Body of pancreas (tissue), 4 donors: ENCODE data around the gene C21orf91. TPM values are rescaled to one million over a fixed set of nuclear protein-coding genes. Genes with fewer than 3 reads are reported as not detected.

Experiments used
- ATAC-seq: fragments of 150-250 bp; one replicate; pipeline ENCODE4 v1.9.1; 2016
- DNase-seq, 4 donors: peaks; one replicate each; pipeline ENCODE4 v3.0.0-alpha.2; 2019
- H3K27ac ChIP-seq, 4 donors: fragments of 200-600 bp; sonication (generic); 1 replicate in 3 of 4; 2 replicates in 1 of 4; pipeline versions ENCODE4 v1.5.1 to v1.6.1; 2016 to 2019; ENCODE audit warnings: mild to moderate bottlenecking in 1 of 4, mixed read lengths in 1 of 4, moderate library complexity in 1 of 4
- H3K27me3 ChIP-seq, 2 donors: fragments of 200-600 bp; sonication (generic); one replicate each; pipeline ENCODE4 v1.6.0; 2016; ENCODE audit warnings: mild to moderate bottlenecking in 1 of 2
- H3K36me3 ChIP-seq, 2 donors: fragments of 200-600 bp; sonication (generic); replicated peaks in 1 of 2; 2 replicates each; pipeline ENCODE4 v1.5.1; 2016; ENCODE audit warnings: low read depth in 2 of 2; ENCODE audit not compliant: insufficient read depth in 1 of 2
- H3K4me1 ChIP-seq: fragments of 200-600 bp; sonication (generic); one replicate; pipeline ENCODE4 v1.6.0; 2016
- H3K4me3 ChIP-seq, 2 donors: fragments of 200-600 bp; sonication (generic); 1 replicate in 1 of 2; 2 replicates in 1 of 2; pipeline ENCODE4 v1.5.1; 2016 to 2019
- H3K9me3 ChIP-seq, 3 donors: fragments of 200-600 bp; sonication (generic); 1 replicate in 2 of 3; 2 replicates in 1 of 3; pipeline ENCODE4 v1.5.1; 2016
- POLR2A ChIP-seq, 3 donors: fragments of 450-650 bp; IDR thresholded peaks; one replicate each; pipeline ENCODE4 v1.6.1; 2016; ENCODE audit warnings: antibody characterized with exemption in 3 of 3, mild to moderate bottlenecking in 2 of 3
- WGBS, 2 donors: methylation state at CpG; one replicate each; pipeline ENCODE4 v1.1.5; 2017; 5-methylcytosine and 5-hydroxymethylcytosine counted together
- intact Hi-C: fragments of 100-400 bp; cut with DNase I; formaldehyde crosslinking; loops from one replicate; pipeline ENCODE4 v1.15.1; 2023
- total RNA-seq, 2 donors: library from RNA; depleted of rRNA; stranded (reverse); fragments of >200 nt; gene quantifications; one replicate each; pipeline ENCODE4 v1.1.0, GENCODE V29; 2016
- TF ChIP-seq, protein P1 (sequence below), 7 experiments: fragments of 450-650 bp in 4 of 7; fragments of 200-600 bp in 3 of 7; sonication (generic) in 3 of 7; IDR thresholded peaks; one replicate each; pipeline ENCODE4 v1.5.1; 2016 to 2019; ENCODE audit warnings: antibody characterized with exemption in 7 of 7

Gene C21orf91
- total RNA-seq, 2 donors from 2014 or later: 2.0 to 7.0 TPM

DNA sequence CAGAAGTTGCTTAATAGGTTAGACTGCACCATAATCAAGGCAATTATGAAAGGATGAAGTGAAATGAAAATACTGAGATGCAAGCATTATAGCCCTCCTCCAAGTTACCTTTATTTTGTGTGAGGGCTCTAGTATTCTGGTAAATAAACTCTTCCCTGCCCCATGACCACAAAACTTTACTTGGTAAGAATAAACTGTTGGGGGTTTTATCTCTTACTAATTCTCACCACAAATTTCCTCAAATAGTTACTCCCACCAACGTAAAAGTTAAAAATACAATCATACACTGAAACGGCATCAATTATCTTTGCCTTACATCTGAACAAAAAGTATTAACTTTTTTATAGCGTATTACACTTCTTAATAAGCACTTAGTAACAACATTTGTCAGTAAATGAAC lies 29.5 kb downstream of the C21orf91 start:
- no peak for ATAC-seq
- peaks cover 0 to 4% of the 10 kb centered on the region in 2 donors for H3K36me3 ChIP-seq
- no peak overlapping the region for H3K4me3 ChIP-seq
- no peaks in the 10 kb centered on the region for H3K27me3 ChIP-seq
- H3K27ac ChIP-seq: no peak overlapping the region
- TF ChIP-seq, protein P1, sequence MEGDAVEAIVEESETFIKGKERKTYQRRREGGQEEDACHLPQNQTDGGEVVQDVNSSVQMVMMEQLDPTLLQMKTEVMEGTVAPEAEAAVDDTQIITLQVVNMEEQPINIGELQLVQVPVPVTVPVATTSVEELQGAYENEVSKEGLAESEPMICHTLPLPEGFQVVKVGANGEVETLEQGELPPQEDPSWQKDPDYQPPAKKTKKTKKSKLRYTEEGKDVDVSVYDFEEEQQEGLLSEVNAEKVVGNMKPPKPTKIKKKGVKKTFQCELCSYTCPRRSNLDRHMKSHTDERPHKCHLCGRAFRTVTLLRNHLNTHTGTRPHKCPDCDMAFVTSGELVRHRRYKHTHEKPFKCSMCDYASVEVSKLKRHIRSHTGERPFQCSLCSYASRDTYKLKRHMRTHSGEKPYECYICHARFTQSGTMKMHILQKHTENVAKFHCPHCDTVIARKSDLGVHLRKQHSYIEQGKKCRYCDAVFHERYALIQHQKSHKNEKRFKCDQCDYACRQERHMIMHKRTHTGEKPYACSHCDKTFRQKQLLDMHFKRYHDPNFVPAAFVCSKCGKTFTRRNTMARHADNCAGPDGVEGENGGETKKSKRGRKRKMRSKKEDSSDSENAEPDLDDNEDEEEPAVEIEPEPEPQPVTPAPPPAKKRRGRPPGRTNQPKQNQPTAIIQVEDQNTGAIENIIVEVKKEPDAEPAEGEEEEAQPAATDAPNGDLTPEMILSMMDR (IDR thresholded peaks at IDR 0.05): no peak
- no peak for TF ChIP-seq POLR2A (IDR thresholded peaks at IDR 0.05)
- H3K4me1 ChIP-seq: no peaks in the 10 kb centered on the region
- WGBS, 2 donors: 75 to 90% methylated on average over 3 of the region's 3 CpGs
- intact Hi-C loops: no loop called here
- DNase-seq: no peak
- no peaks in the 10 kb centered on the region for H3K9me3 ChIP-seq

DNA sequence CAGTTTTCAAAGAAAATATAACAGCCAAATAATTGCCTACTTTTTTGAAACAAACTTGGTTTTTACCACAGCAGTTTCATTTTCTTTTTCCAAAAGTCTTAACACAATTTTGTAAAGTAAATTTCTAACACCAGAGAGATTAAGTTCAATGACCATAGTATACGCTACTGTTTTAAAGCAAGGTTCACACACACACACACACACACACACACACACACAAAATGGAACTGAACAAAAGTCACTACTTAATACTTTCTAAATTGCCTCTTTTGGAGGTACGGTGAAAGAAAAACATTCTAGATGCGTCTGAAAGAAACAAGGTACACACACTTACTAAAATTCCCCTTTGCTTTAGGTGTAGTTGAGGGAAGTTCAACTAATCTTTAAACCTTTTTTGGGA lies 30.1 kb downstream of the C21orf91 start:
- H3K27ac ChIP-seq: no peak overlapping the region
- no peaks in the 10 kb centered on the region for H3K9me3 ChIP-seq
- DNase-seq (no peak), ATAC-seq (no peak)
- H3K36me3 ChIP-seq: peaks cover 0 to 4% of the 10 kb centered on the region in 2 donors
- intact Hi-C loops: no loop called here
- TF ChIP-seq POLR2A (IDR thresholded peaks at IDR 0.05): no peak
- TF ChIP-seq, protein P1 (IDR thresholded peaks at IDR 0.05): no peak
- H3K4me1 ChIP-seq: no peaks in the 10 kb centered on the region
- H3K27me3 ChIP-seq: no peaks in the 10 kb centered on the region
- 37 to 59% methylated on average over 3 of the region's 3 CpGs for WGBS, 2 donors
- H3K4me3 ChIP-seq: no peak overlapping the region

DNA sequence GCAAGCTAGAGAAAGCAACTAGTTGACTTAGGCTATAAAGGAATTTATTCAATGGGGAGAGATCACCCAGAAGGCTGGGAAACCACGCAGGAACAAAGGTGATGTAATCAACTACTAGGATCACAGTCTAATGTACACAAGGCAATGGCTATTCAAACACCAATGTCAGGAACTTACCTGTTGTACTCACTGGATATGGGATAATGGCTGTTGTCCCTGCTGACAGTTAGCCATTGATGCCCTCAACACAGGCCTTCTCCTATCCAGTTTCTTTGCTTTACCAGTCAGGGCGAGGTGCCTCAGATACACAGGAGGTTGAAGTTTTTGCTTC lies 32.3 kb downstream of the C21orf91 start:
- ATAC-seq (no peak), DNase-seq (no peak)
- Histone ChIP-seq H3K4me3 (no peak overlapping the region), H3K36me3 (peaks cover 0 to 4% of the 10 kb centered on the region in 2 donors), H3K9me3 (no peaks in the 10 kb centered on the region), H3K27ac (no peak overlapping the region), H3K4me1 (no peaks in the 10 kb centered on the region), H3K27me3 (no peaks in the 10 kb centered on the region)
- intact Hi-C loops: no loop called here
- WGBS, 2 donors: 75 to 91% methylated on average over 2 of the region's 2 CpGs
- TF ChIP-seq, protein P1 (IDR thresholded peaks at IDR 0.05): no peak
- no peak for TF ChIP-seq POLR2A (IDR thresholded peaks at IDR 0.05)

DNA sequence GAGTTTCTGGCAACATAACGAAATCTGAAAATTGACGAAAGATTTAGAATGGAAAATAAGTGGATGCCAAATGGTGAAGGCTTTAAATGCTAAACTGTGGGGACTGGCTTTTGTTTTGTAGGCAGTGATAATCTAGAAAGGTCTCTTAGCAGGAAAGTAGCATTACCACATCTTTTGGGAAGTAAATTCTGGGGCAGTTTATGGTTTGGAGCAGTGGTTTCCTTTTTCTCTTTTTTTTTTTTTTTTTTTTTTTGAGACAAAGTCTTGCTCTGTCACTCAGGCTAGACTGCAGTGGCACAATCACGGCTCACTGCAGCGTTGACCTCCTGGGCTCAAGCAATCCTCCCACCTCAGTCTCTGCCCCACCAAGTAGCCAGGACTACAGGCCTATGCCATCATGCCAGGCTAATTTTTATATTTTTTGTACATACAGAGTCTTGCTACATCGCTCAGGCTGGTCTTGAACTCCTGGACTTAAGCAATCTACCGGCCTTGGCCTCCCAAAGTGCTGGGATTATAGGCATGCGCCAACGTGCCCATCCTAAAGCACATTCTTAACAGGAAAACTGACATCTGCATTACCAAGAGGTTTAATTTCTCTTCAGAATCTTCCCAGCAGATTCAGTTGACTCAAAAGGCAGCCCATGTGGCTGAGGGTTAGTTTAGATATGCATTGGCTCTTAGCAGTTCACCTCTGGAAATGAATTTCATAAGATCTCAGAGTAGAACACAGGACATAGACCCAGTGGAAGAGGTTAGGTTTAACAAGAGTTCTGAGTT lies 32.9 kb downstream of the C21orf91 start:
- no peak overlapping the region for H3K4me3 ChIP-seq
- WGBS, 2 donors: 89 to 98% methylated on average over 8 of the region's 8 CpGs
- DNase-seq: no peak
- no peak overlapping the region for H3K27ac ChIP-seq
- H3K27me3 ChIP-seq: no peaks in the 10 kb centered on the region
- no peak for TF ChIP-seq POLR2A (IDR thresholded peaks at IDR 0.05)
- TF ChIP-seq, protein P1 (IDR thresholded peaks at IDR 0.05): no peak
- no peak for ATAC-seq
- H3K4me1 ChIP-seq: no peaks in the 10 kb centered on the region
- H3K9me3 ChIP-seq: no peaks in the 10 kb centered on the region
- intact Hi-C loops: no loop called here
- peaks cover 0 to 4% of the 10 kb centered on the region in 2 donors for H3K36me3 ChIP-seq

DNA sequence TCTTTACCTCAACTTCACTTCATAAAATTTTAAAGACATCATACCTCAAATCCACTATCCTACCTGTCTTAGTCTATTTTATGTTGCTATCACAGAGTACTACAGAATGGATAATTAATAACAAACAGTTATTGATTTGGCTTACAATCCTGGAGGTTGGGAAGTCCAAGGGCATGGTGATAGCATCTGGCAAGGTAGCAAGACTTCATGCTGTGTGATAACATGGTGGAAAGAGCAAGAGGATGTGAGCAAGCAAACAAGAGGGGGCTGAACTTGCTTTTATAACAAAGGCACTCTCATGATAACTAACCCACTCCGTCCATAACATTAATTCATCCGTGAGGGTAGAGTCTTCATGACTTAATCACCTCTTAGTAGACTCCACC lies 33.8 kb downstream of the C21orf91 start:
- TF ChIP-seq, protein P1 (IDR thresholded peaks at IDR 0.05): no peak
- TF ChIP-seq POLR2A (IDR thresholded peaks at IDR 0.05): no peak
- WGBS, 2 donors: 90 to 94% methylated on average over 2 of the region's 2 CpGs
- intact Hi-C loops: no loop called here
- DNase-seq: no peak
- no peak overlapping the region for H3K4me3 ChIP-seq
- no peaks in the 10 kb centered on the region for H3K4me1 ChIP-seq
- no peaks in the 10 kb centered on the region for H3K27me3 ChIP-seq
- no peak overlapping the region for H3K27ac ChIP-seq
- peaks cover 0 to 4% of the 10 kb centered on the region in 2 donors for H3K36me3 ChIP-seq
- ATAC-seq: no peak
- no peaks in the 10 kb centered on the region for H3K9me3 ChIP-seq
